Muscle of back (tissue), 11 donors: ENCODE data around the gene VIM. TPM values are rescaled to one million over a fixed set of nuclear protein-coding genes. Genes with fewer than 3 reads are reported as not detected.

ENCODE experiments used
- DNase-seq, 3 donors: peaks; one replicate each; pipeline versions ENCODE4 v3.0.0 to v3.0.0-alpha.2; 2013
- polyA plus RNA-seq, 10 donors: library from polyadenylated mRNA; unstranded; fragments of 120-200 nt; gene quantifications; one replicate each; pipeline ENCODE4 v1.2.1, GENCODE V29; 2013; ENCODE audit not compliant: insufficient read length in 10 of 10

Gene VIM
- polyA plus RNA-seq, 10 donors, result 1,996 to 4,032 (median 2,773) TPM

DNA sequence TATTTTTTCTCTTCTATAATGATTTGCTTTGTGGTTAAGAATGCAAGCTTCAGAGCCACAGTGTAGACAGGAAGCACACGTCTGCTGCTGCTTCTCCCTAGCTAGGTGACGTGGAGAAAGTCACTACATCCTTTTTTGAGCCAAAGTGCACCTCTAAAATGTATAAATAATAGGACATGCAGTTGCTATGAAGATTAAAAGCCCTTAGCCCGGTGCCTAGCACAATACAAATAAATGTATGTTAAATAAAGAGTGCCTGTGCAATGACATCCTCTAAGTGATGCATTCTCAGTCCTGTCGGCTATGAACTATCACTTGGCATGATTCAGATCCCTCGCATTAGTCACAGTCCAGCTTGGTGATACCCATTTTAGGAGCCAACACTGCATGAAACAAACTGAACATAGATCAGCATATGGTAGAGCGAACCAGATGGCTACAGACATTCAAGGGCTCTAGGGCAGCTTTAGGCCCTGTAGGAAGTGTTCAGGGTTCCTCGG is 21.8 kb upstream of the VIM start:
- DNase-seq, result peak in 1 of 3 donors; percentile 78

DNA sequence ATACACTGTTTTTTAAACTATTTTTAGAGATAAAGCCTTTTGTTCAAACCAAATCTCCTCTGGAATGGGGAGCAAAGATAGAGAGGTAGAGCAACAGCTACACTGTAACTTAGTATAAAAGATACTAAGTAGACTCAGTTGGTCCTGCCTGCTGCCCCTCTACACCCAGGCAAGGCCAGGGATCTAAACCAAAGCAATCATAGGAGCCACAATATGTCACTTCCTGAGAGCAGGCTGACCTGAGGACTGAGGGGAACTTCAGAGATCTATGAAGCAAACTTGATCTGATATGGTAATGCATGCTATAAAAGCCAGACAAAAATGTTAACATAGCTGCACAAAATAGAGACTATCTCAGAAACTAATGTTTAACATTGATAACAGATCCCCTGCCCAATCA is 19.6 kb upstream of the VIM start:
- DNase-seq, result no peak

GRCh38 chr10:17209302-17209701 is 18.7 kb upstream of the VIM start:
- no peak for DNase-seq

DNA sequence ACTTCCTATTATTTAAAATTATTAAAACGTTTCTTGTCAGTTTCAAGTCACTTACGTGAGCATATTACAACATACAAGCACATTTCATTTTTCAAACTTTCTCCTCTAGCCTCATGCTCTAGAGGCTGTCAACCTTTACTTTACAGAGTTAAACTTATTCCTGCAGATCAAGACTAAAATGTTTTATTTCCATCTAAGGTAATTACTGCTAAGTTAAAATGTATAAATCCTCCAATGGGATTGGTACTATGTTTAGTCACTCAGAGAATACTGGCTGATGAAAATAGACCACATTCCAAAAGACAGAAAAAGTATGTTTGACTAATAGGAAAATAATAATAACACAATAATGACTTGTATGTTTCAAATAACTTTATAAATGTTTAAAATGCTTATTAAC is 18.2 kb upstream of the VIM start:
- no peak for DNase-seq

DNA sequence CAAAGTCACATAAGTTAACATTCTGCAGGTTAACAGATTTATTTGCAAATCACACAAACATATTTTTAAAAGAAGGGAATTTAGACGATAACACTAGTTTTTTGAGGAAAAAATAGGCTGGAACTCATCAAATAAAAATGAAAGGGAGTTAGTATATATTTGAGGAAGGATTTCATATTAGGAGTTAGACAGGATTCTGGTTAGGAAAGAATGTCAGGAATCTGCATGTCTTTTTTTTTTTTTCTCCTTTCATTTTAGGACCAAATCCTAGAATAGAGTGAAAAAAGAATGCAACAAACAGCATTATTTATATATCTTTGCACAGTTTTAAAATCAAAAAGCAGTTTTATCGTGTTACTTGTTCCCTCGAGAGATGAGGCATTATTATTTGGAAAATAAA is 17.7 kb upstream of the VIM start:
- no peak for DNase-seq

- no peak for DNase-seq
Observed at GRCh38 chr10:17212802-17213221, 15.2 kb upstream of the VIM start.

- no peak for DNase-seq
Observed at GRCh38 chr10:17213646-17214349, 14.2 kb upstream of the VIM start.

- peak in 1 of 3 donors; percentile 68 for DNase-seq
Observed at GRCh38 chr10:17214526-17214925, 13.5 kb upstream of the VIM start.

DNA sequence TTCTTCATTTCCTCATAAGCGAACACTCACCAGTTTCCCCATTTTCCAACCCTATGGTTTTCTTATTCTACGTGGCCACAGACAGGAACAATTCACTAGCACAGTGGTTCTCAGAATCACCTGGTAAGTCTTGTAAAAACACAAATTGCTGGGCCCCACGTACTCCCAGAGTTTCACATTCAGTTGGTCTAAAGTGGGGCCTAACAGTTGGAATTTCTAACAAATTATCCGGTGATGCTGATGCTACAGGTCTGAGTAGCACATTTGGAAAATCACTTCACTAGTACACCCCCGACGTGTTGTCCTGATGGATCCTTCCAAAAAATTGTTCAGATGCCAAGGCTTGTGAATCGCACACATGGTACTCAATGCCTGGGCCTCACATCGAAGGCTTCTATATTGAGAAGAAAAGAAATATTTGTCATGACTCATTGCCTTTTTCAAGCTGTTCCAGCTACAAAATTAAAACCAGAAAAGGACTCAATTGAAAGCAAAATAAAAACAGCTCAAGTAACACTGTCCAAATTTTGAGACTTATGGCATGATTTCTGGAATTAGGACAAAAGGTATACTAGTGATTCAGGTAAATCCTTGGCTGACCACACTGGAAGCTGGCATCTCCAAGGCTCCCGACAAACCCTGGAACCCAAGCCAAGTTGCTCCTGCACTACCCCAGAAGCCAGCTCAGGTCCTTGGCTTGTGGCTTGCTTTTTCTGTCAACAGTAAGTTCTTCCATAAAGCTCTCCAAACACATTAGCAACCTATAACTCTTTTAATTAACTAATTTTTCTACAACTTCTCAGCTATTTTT is 12.9 kb upstream of the VIM start:
- DNase-seq, result peak; percentile 73 to 98 (median 91)

- no peak for DNase-seq
Observed at GRCh38 chr10:17215782-17216122, 12.3 kb upstream of the VIM start.

DNA sequence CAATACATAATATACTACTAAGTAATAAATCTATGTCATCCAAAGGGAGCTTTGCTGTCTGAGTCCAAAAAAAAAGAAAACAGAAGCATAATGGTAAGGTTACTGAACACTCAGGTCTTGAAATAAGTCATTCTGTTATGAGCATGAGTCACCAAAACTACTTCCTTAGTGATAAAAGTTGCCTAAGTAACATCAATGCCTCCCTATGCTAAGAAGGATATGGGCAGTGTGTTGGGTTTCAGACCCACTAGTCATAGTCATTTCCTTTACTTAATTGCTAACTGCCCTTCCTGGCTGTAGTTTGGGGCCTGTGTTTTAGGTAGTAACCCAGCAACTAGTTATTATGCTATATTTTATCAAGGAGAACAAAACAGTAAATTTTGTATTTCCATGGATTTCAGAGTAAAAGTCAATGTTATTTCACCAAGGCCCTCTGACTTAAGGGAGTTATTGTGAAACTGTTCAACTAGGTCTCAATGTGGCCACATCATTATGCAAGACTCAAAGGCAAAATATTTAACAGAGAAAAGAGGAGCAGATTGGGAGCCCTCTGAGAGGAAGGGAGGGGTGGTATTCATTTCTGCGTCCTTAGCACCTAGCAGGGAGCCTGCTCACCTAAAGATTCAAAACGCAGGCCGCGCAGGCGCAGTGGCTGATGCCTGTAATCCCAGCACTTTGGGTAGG is 11.7 kb upstream of the VIM start:
- peak in 2 of 3 donors; percentile 64 to 95 for DNase-seq

DNA sequence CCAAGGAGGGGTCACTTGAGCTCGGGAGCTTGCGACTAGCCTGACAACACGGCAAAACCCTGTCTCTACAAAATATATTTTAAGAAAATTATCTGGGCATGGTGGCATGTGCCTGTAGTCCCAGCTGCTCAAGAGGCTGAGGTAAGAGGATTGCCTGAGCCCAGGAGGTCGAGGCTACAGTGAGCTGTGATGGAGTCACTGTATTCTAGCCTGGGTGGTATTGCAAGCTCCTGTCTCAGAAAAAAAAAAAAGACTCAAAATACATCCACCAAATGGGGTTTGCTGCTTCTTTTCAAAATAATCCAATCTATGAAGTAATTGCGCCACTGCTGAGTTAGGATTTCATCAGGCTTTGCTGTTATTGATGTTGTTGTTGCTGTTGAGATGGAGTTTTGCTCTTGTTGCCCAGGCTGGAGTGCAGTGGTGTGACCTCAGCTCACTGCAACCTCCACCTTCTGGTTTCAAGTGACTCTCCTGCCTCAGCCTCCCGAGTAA is 11.1 kb upstream of the VIM start:
- DNase-seq, result no peak

DNA sequence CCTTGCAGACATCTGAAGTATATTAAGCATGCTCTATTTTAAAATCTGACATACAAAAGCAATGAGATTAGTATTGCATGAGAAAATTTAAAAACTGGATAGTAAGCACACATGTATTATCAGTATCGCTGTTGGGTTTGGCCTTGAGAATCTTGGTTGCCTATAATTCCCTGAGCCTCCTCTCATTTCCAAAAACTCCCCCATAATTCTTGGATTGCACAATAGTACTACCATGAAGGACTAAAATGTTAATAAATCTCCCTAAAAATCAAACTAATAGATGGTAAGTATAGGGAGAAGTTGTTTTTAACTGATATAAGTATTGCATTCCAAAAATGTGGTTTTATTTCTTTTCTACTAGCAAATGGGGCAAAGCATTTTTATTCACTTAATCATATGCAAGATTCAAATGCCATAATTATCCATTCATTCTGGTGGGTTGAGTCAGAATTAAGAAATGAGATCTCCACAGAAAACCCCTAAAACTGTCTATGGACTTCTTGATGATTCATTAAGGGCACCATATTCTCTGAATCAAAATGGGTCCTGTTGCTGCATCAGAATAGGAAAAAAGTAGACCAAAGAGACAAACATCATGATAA is 10.3 kb upstream of the VIM start:
- DNase-seq, result peak in 1 of 3 donors; percentile 90

- DNase-seq, result peak in 1 of 3 donors; percentile 67
Observed at GRCh38 chr10:17219024-17219423, 9.0 kb upstream of the VIM start.

DNA sequence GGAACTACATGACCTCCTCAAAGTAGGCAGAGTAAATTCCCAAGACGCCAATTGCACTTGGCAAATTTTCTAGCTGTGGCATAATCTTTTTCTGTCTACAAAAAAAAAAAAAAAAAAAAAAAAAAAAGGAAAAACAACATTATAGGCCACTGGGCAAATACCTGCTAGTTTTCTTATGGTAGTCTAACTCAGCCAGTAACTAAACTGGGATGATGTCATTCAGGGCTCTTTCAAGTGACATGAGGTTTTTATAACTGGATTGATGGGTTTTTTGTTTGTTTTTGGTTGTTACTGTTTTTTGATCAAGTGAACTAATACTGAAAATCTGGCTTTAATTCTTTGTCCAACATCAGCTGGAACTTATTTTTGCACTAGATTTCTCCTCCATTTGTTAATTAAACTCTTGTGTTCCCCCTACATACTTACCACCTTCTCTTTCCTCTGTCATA is 7.4 kb upstream of the VIM start:
- no peak for DNase-seq

DNA sequence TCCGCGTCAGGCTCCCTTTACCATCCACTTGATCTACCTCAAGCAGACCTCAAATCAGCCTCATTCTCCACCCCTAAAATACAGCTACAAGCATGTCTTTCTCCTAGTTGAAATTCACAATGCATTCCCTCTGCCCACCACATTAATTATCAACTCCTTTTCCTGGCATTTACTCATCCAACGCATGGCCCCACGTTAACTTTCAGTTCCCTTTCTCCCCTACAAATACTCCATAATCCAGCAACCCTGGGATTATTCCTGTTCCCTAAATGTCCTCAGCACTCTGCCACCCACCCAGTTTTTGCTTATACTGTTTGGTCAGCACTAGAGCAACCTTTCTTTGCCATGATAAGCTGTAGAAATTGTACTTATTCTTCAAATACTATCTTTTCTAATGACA is 5.7 kb upstream of the VIM start:
- no peak for DNase-seq

GRCh38 chr10:17225808-17226207 is 2.2 kb upstream of the VIM start:
- no peak for DNase-seq

DNA sequence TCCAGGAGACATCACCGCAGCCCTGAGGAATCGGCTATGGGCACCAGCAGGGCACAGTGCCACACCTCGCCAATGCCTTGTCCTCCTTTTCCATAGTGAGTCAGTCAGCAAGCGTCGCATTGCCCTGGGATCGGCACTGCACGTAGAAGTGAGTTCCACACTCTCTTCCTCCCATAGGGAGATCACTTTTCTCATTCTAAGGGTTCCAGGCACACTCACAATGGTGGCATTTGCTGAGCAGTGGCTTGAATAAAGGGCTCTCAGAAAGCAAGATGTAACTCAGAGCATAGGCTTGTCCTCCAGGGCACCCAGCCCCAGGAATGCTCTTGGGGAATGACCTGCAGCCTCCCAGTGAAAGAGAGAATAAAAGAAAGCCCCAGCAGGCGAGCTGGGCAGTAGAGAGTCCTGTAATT is 1.1 kb upstream of the VIM start:
- DNase-seq, result no peak

- peak in 2 of 3 donors; percentile 39 to 79 for DNase-seq
Observed at GRCh38 chr10:17227367-17228090, 512 bp upstream of the VIM start.

DNA sequence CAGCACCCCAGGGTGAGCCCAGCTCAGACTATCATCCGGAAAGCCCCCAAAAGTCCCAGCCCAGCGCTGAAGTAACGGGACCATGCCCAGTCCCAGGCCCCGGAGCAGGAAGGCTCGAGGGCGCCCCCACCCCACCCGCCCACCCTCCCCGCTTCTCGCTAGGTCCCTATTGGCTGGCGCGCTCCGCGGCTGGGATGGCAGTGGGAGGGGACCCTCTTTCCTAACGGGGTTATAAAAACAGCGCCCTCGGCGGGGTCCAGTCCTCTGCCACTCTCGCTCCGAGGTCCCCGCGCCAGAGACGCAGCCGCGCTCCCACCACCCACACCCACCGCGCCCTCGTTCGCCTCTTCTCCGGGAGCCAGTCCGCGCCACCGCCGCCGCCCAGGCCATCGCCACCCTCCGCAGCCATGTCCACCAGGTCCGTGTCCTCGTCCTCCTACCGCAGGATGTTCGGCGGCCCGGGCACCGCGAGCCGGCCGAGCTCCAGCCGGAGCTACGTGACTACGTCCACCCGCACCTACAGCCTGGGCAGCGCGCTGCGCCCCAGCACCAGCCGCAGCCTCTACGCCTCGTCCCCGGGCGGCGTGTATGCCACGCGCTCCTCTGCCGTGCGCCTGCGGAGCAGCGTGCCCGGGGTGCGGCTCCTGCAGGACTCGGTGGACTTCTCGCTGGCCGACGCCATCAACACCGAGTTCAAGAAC is 1.1 kb downstream of the VIM start:
- peak; percentile 93 to 96 (median 96) for DNase-seq

DNA sequence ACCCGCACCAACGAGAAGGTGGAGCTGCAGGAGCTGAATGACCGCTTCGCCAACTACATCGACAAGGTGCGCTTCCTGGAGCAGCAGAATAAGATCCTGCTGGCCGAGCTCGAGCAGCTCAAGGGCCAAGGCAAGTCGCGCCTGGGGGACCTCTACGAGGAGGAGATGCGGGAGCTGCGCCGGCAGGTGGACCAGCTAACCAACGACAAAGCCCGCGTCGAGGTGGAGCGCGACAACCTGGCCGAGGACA is 1.6 kb downstream of the VIM start:
- DNase-seq, result no peak
